A549 (cell line): ENCODE measurements around the gene ZMYND19. TPM values are rescaled to one million over a fixed set of nuclear protein-coding genes. Genes with fewer than 3 reads are reported as not detected.
"Not testable (repeated sequence)": the region's sequence is repeated elsewhere in the genome, so short reads cannot be mapped to it uniquely, and the experiment has no call there.

Experiments used
- ATAC-seq, 2 experiments: fragments of 200-7000 bp in 1 of 2; fragments of >200 bp in 1 of 2; cut with Nextera tagmentation in 1 of 2; cut with Tn5 transposase in 1 of 2; 3 replicates each; pipeline versions ENCODE4 v1.8.0 to v1.9.1; 2018 to 2020; ENCODE audit warnings: mild to moderate bottlenecking in 1 of 2, moderate library complexity in 1 of 2
- CTCF ChIA-PET: fragments of 300-600 bp; sonication (Branson Sonifier 250); formaldehyde crosslinking; extraction: SDS; loops from one replicate; lab custom pipeline; 2021; ENCODE audit warnings: antibody characterized with exemption, inconsistent platforms; lab: Yijun Ruan, JAX
- POLR2A ChIA-PET: fragments of 350-600 bp; formaldehyde crosslinking; extraction: SDS; loops from one replicate; lab custom pipeline; 2021; ENCODE audit warnings: antibody characterized with exemption, inconsistent platforms; lab: Yijun Ruan, JAX
- DNase-seq, 2 experiments: peaks; one replicate each; pipeline versions ENCODE4 v3.0.0 to v3.0.0-alpha.2; 2011 to 2016; ENCODE audit warnings: low read depth in 1 of 2, low spot score in 1 of 2
- FAIRE-seq: peaks from 2 replicates; lab custom pipeline; 2011; peaks lifted over from hg19 to GRCh38; lab: Jason Lieb, UNC
- H3K27ac ChIP-seq, 2 experiments: fragments of >200 bp; sonication (Bioruptor Twin); formaldehyde crosslinking; 3 replicates each; pipeline ENCODE4 v1.5.1; 2016 to 2017
- H3K4me1 ChIP-seq: fragments of >200 bp; sonication (Bioruptor Twin); formaldehyde crosslinking; 3 replicates; pipeline ENCODE4 v1.6.1; 2016
- H3K4me2 ChIP-seq: fragments of >200 bp; sonication (Bioruptor Twin); formaldehyde crosslinking; 3 replicates; pipeline ENCODE4 v1.6.1; 2016
- H3K4me3 ChIP-seq: fragments of >200 bp; sonication (Bioruptor Twin); formaldehyde crosslinking; 3 replicates; pipeline ENCODE4 v1.5.1; 2016
- H3K9me3 ChIP-seq: fragments of >200 bp; sonication (Bioruptor Twin); formaldehyde crosslinking; 3 replicates; pipeline ENCODE4 v1.6.1; 2016
- BCL3 ChIP-seq: fragments of >200 bp; sonication (Bioruptor Twin); formaldehyde crosslinking; IDR thresholded peaks from 3 replicates; pipeline ENCODE4 v1.6.1; 2016
- CHD2 ChIP-seq: fragments of 150-350 bp; IDR thresholded peaks from 2 replicates; pipeline ENCODE4 v1.6.1; 2014; ENCODE audit warnings: low read length; ENCODE audit not compliant: partially characterized antibody
- CHD4 ChIP-seq: fragments of 200-600 bp; sonication (generic); IDR thresholded peaks from 2 replicates; pipeline ENCODE4 v1.6.1; 2016; ENCODE audit warnings: antibody characterized with exemption, mild to moderate bottlenecking, borderline replicate concordance
- EHMT2 ChIP-seq: fragments of 200-600 bp; sonication (generic); IDR thresholded peaks from 2 replicates; pipeline ENCODE4 v1.6.1; 2016; ENCODE audit warnings: antibody characterized with exemption, low read depth, mild to moderate bottlenecking, moderate library complexity
- HOXA7 ChIP-seq: fragments of 250-450 bp; sonication (Bioruptor Pico); IDR thresholded peaks from 2 replicates; pipeline ENCODE4 v1.5.0; 2020; ENCODE audit warnings: mild to moderate bottlenecking, moderate library complexity
- JUN ChIP-seq, 2 experiments: fragments of >200 bp; sonication (Bioruptor Twin); formaldehyde crosslinking; IDR thresholded peaks; 2 replicates in 1 of 2; 3 replicates in 1 of 2; pipeline ENCODE4 v1.6.1; 2016 to 2017
- KDM1A ChIP-seq: fragments of 200-600 bp; sonication (generic); IDR thresholded peaks from 2 replicates; pipeline ENCODE4 v1.6.1; 2016; ENCODE audit warnings: low read depth, mild to moderate bottlenecking
- KDM5A ChIP-seq: fragments of 200-600 bp; sonication (generic); IDR thresholded peaks from 2 replicates; pipeline ENCODE4 v1.6.1; 2016; ENCODE audit warnings: antibody characterized with exemption, mild to moderate bottlenecking
- MAFK ChIP-seq: fragments of 450-650 bp; IDR thresholded peaks from 2 replicates; pipeline ENCODE4 v1.6.1; 2014; ENCODE audit not compliant: partially characterized antibody
- MAZ ChIP-seq: fragments of 150-350 bp; IDR thresholded peaks from 2 replicates; pipeline ENCODE4 v1.6.1; 2014; ENCODE audit warnings: antibody characterized with exemption, low read depth, low read length, borderline replicate concordance
- NFE2L2 ChIP-seq: fragments of 150-350 bp; conservative IDR thresholded peaks from 2 replicates; pipeline ENCODE4 v1.6.1; 2014; ENCODE audit warnings: low read length
- NR3C1 ChIP-seq: fragments of >200 bp; sonication (Bioruptor Twin); formaldehyde crosslinking; IDR thresholded peaks from 3 replicates; pipeline ENCODE4 v1.6.1; 2017
- POLR2AphosphoS2 ChIP-seq: conservative IDR thresholded peaks from 2 replicates; pipeline ENCODE4 v1.6.1; 2012; ENCODE audit warnings: low read length, improper control_type of control experiment, inconsistent platforms
- RAD21 ChIP-seq, 2 experiments: fragments of >200 bp in 1 of 2; sonication (Bioruptor Twin) in 1 of 2; formaldehyde crosslinking in 1 of 2; IDR thresholded peaks in 1 of 2; conservative IDR thresholded peaks in 1 of 2; 2 replicates in 1 of 2; 3 replicates in 1 of 2; pipeline ENCODE4 v1.6.1; 2012 to 2018; ENCODE audit warnings: inconsistent platforms in 1 of 2
- RARB ChIP-seq: fragments of 250-450 bp; sonication (Bioruptor Pico); IDR thresholded peaks from 2 replicates; pipeline ENCODE4 v1.8.0; 2021; ENCODE audit warnings: mild to moderate bottlenecking, moderate library complexity
- REST ChIP-seq: fragments of 200-600 bp; sonication (generic); IDR thresholded peaks from 2 replicates; pipeline ENCODE4 v1.6.1; 2016; ENCODE audit warnings: antibody characterized with exemption, mild to moderate bottlenecking, moderate library complexity
- ZC3H11A ChIP-seq: fragments of 450-650 bp; IDR thresholded peaks from 2 replicates; pipeline ENCODE4 v1.6.1; 2014; ENCODE audit warnings: antibody characterized with exemption, mild to moderate bottlenecking
- ZFP36 ChIP-seq: fragments of 450-650 bp; IDR thresholded peaks from 2 replicates; pipeline ENCODE4 v1.6.1; 2014; ENCODE audit warnings: borderline replicate concordance; ENCODE audit not compliant: partially characterized antibody
- ZNF302 ChIP-seq: fragments of 250-450 bp; sonication (Bioruptor Pico); IDR thresholded peaks from 2 replicates; pipeline ENCODE4 v1.9.0; 2021; ENCODE audit warnings: inconsistent platforms, mild to moderate bottlenecking, moderate library complexity
- WGBS: methylation state at CpG from one replicate; pipeline ENCODE4 v1.1.6; 2017; ENCODE audit errors: missing lambda C conversion rate; 5-methylcytosine and 5-hydroxymethylcytosine counted together
- polyA plus RNA-seq, 4 experiments: library from polyadenylated mRNA; depleted of rRNA in 3 of 4; stranded (reverse); fragments of >200 nt; fragmentation: RNase III in 1 of 4; extraction: RNeasy Plus Mini Kit Qiagen cat#74134 plus additional on column Dnase treatment in 1 of 4; gene quantifications; 2 replicates in 3 of 4; 3 replicates in 1 of 4; pipeline ENCODE4 v1.2.3, GENCODE V29; 2011 to 2017
- TF ChIP-seq, protein P1 (sequence below): IDR thresholded peaks from 2 replicates; pipeline ENCODE4 v1.6.1; 2012; ENCODE audit warnings: low read depth, borderline replicate concordance
- TF ChIP-seq, protein P2 (sequence below): fragments of >200 bp; sonication (Bioruptor Twin); formaldehyde crosslinking; IDR thresholded peaks from 3 replicates; pipeline ENCODE4 v1.5.1; 2016

Gene ZMYND19
- polyA plus RNA-seq, 2 of the 4 experiments (the other 2 are of a cell fraction): 19.6 to 38.7 TPM

- no peak overlapping the region for H3K4me3 ChIP-seq
- POLR2A ChIA-PET: no interaction called here
- TF ChIP-seq CHD4 (no peak), MAFK (no peak), KDM5A (no peak), HOXA7 (CRISPR knock-in tag) (no peak), ZC3H11A (no peak)
- TF ChIP-seq, all 56 proteins: peak for 0
- FAIRE-seq (no peak), ATAC-seq (0 out of 6 replicates have a peak, but pooled peaks of 1 of the 2 experiments have one; percentile 50), DNase-seq (no peak)
- Histone ChIP-seq H3K4me1 (peaks cover 14% of the 10 kb centered on the region; the same call in 2 of the 3 replicates), H3K9me3 (no peaks in the 10 kb centered on the region), H3K4me2 (peak overlapping the region; percentile 18; the same call in 2 of the 3 replicates), H3K27ac (no peak overlapping the region)
- 80% methylated on average over 4 of the region's 4 CpGs for WGBS
- CTCF ChIA-PET: interaction anchor here (1.1 kb wide), 1 partner anchor 8 kb away, joined by 3 read pairs; no protein-coding TSS in a partner anchor
Measured at GRCh38 chr9:137630679-137631078, 40.4 kb upstream of the ZMYND19 start.

DNA sequence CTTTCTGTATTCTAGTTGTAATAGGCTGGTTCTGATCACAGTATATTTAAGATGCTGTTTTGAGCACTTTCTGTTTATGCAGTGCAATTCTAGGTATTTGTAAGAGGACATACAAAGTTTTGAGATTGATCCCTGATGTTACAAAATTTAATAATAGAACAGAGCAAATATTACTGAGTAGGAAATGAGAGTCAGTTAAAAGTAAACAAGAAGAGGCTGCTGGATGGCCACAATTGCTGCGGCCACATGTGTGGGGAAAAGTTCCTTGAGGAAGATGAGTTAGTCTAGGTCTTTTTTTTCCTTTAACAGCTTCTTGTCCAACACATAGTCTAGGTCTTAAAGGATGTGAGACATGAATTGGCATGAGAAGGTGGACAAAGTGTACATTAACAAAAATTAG is 39.8 kb upstream of the ZMYND19 start:
- TF ChIP-seq RAD21 (conservative IDR thresholded peaks at IDR 0.05 in 1 of 2, IDR thresholded peaks at IDR 0.05 in 1 of 2): no peak
- no peak for TF ChIP-seq BCL3
- no peak for TF ChIP-seq NFE2L2
- TF ChIP-seq RARB: no peak
- no peak for TF ChIP-seq ZC3H11A
- TF ChIP-seq POLR2AphosphoS2: no peak
- no peak for TF ChIP-seq NR3C1
- no peak for TF ChIP-seq EHMT2
- no peak for TF ChIP-seq HOXA7 (CRISPR knock-in tag)
- TF ChIP-seq ZFP36: no peak
- TF ChIP-seq KDM5A: no peak
- TF ChIP-seq, protein P1, sequence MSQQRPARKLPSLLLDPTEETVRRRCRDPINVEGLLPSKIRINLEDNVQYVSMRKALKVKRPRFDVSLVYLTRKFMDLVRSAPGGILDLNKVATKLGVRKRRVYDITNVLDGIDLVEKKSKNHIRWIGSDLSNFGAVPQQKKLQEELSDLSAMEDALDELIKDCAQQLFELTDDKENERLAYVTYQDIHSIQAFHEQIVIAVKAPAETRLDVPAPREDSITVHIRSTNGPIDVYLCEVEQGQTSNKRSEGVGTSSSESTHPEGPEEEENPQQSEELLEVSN: no peak
- no peak for TF ChIP-seq ZNF302 (CRISPR knock-in tag)
- TF ChIP-seq KDM1A: no peak
- no peak for TF ChIP-seq CHD2
- TF ChIP-seq REST: no peak
- TF ChIP-seq MAZ: no peak
- no peak for TF ChIP-seq MAFK
- TF ChIP-seq, protein P2, sequence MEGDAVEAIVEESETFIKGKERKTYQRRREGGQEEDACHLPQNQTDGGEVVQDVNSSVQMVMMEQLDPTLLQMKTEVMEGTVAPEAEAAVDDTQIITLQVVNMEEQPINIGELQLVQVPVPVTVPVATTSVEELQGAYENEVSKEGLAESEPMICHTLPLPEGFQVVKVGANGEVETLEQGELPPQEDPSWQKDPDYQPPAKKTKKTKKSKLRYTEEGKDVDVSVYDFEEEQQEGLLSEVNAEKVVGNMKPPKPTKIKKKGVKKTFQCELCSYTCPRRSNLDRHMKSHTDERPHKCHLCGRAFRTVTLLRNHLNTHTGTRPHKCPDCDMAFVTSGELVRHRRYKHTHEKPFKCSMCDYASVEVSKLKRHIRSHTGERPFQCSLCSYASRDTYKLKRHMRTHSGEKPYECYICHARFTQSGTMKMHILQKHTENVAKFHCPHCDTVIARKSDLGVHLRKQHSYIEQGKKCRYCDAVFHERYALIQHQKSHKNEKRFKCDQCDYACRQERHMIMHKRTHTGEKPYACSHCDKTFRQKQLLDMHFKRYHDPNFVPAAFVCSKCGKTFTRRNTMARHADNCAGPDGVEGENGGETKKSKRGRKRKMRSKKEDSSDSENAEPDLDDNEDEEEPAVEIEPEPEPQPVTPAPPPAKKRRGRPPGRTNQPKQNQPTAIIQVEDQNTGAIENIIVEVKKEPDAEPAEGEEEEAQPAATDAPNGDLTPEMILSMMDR: no peak
- no peak for TF ChIP-seq JUN (IDR thresholded peaks at IDR 0.05)
- ATAC-seq (no peak), FAIRE-seq (no peak), DNase-seq (no peak)
- ChIA-PET POLR2A (no interaction called here), CTCF (interaction anchor here (1.1 to 1.3 kb wide), 2 partner anchors 12 to 16 kb away, joined by 3 to 4 read pairs; no protein-coding TSS in a partner anchor)
- peaks cover 14% of the 10 kb centered on the region; the same call in 2 of the 3 replicates for H3K4me1 ChIP-seq
- 29% methylated on average over 1 of the region's 1 CpG for WGBS
- H3K9me3 ChIP-seq: no peaks in the 10 kb centered on the region
- no peak overlapping the region for H3K4me3 ChIP-seq
- H3K4me2 ChIP-seq: peak overlapping the region; percentile 18
- no peak overlapping the region for H3K27ac ChIP-seq

DNA sequence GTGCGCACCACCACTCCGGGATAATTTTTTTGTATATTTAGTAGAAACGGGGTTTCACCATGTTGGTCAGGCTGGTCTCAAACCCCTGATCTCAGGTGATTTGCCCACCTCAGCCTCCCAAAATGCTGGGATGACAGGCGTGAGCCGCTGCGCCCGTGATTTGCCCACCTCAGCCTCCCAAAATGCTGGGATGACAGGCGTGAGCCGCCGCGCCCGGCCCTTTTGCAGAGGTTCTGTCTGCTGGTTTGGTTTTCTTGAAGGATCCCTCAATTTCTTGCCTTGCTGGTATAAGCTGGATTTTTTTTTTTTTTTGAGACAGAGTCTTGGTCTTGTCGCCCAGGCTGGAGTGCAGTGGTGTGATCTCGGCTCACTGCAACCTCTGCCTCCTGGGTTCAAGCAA is 37.1 kb upstream of the ZMYND19 start:
- CTCF ChIA-PET: interaction anchor here (0.5 to 1.8 kb wide), 3 partner anchors 12 to 1796 kb away, joined by 3 read pairs; no protein-coding TSS in a partner anchor
- DNase-seq: not testable (repeated sequence)
- 96% methylated on average over 14 of the region's 14 CpGs for WGBS

More for the DNA sequence above, 37.1 kb upstream of the ZMYND19 start:
- ATAC-seq, H3K9me3 ChIP-seq, H3K27ac ChIP-seq, POLR2A ChIA-PET, FAIRE-seq, H3K4me3 ChIP-seq, H3K4me2 ChIP-seq: not testable (repeated sequence)
- peaks cover 14% of the 10 kb centered on the region; the same call in 2 of the 3 replicates for H3K4me1 ChIP-seq
